Measurements from ENCODE around the gene MYH9. TPM values are rescaled to one million over a fixed set of nuclear protein-coding genes. Genes with fewer than 3 reads are reported as not detected.
"Not testable (repeated sequence)": the region's sequence is repeated elsewhere in the genome, so short reads cannot be mapped to it uniquely, and the experiment has no call there.

The MYH9 gene
- total RNA-seq, 1 experiment from 2014 or later: 105 TPM

- DNase-seq (ENCODE audit: extremely low read depth, low read depth): no peak
Measured at GRCh38 chr22:36256478-36256877, 131.3 kb downstream of the MYH9 start.

- not testable (repeated sequence) for DNase-seq (ENCODE audit: extremely low read depth, low read depth)
Measured at GRCh38 chr22:36255572-36255971, 132.2 kb downstream of the MYH9 start.

GRCh38 chr22:36253523-36254490 is 134.0 kb downstream of the MYH9 start:
- DNase-seq (ENCODE audit: extremely low read depth, low read depth): no peak

GRCh38 chr22:36252754-36253522 is 134.8 kb downstream of the MYH9 start, which contains the start of gene APOL1:
APOL1 (plus strand) TSS chr22:36253133; CDS start chr22:36254956, 1,823 bp downstream.
- peak; percentile 26 for DNase-seq (ENCODE audit: extremely low read depth, low read depth)

GRCh38 chr22:36251979-36252608 is 135.7 kb downstream of the MYH9 start:
- not testable (repeated sequence) for DNase-seq (ENCODE audit: extremely low read depth, low read depth)

GRCh38 chr22:36250292-36250960 is 137.3 kb downstream of the MYH9 start:
- not testable (repeated sequence) for DNase-seq (ENCODE audit: extremely low read depth, low read depth)

GRCh38 chr22:36249160-36249559 is 138.6 kb downstream of the MYH9 start:
- no peak for DNase-seq (ENCODE audit: extremely low read depth, low read depth)

GRCh38 chr22:36247955-36248354 is 139.8 kb downstream of the MYH9 start:
- DNase-seq (ENCODE audit: extremely low read depth, low read depth): no peak

- no peak for DNase-seq (ENCODE audit: extremely low read depth, low read depth)
Measured at GRCh38 chr22:36246718-36247117, 141.0 kb downstream of the MYH9 start.

GRCh38 chr22:36245805-36246356 is 141.9 kb downstream of the MYH9 start:
- DNase-seq (ENCODE audit: extremely low read depth, low read depth): no peak

- DNase-seq (ENCODE audit: extremely low read depth, low read depth): no peak
Measured at GRCh38 chr22:36244522-36245391, 143.0 kb downstream of the MYH9 start.

GRCh38 chr22:36243986-36244385 is 143.8 kb downstream of the MYH9 start:
- DNase-seq (ENCODE audit: extremely low read depth, low read depth): no peak

GRCh38 chr22:36239401-36240171 is 148.2 kb downstream of the MYH9 start, which contains the start of gene APOL2:
APOL2 (minus strand) TSS chr22:36239527; CDS start chr22:36233162, 6,365 bp downstream.
- peak; percentile 81 for DNase-seq (ENCODE audit: extremely low read depth, low read depth)

- DNase-seq (ENCODE audit: extremely low read depth, low read depth): no peak
Measured at GRCh38 chr22:36239150-36239400, 148.7 kb downstream of the MYH9 start.

GRCh38 chr22:36238373-36239149 is 149.2 kb downstream of the MYH9 start:
- DNase-seq (ENCODE audit: extremely low read depth, low read depth): no peak

GRCh38 chr22:36237462-36238372 is 150.1 kb downstream of the MYH9 start:
- DNase-seq (ENCODE audit: extremely low read depth, low read depth): no peak
